H9 (cell line): Measurements from ENCODE around the gene CCDC192. TPM values are rescaled to one million over a fixed set of nuclear protein-coding genes. Genes with fewer than 3 reads are reported as not detected.

Experiments used
- DNase-seq: peaks from one replicate; pipeline ENCODE4 v3.0.0-alpha.2; 2017
- H2AFZ ChIP-seq: one replicate; pipeline ENCODE4 v1.6.1; 2013; ENCODE audit warnings: mild to moderate bottlenecking, low read length, control low read depth, moderate library complexity
- H2AK5ac ChIP-seq: 2 replicates; pipeline ENCODE4 v1.6.1; 2013; ENCODE audit warnings: low read length, control low read depth, mixed read lengths; ENCODE audit not compliant: insufficient read length
- H2BK120ac ChIP-seq: one replicate; pipeline ENCODE4 v1.6.1; 2013; ENCODE audit warnings: low read depth, mild to moderate bottlenecking, low read length, control low read depth, inconsistent platforms; ENCODE audit not compliant: poor library complexity, severe bottlenecking
- H2BK12ac ChIP-seq: 2 replicates; pipeline ENCODE4 v1.6.1; 2013; ENCODE audit warnings: low read length, control low read depth, mixed read lengths, low read depth; ENCODE audit not compliant: insufficient read length
- H2BK15ac ChIP-seq: 2 replicates; pipeline ENCODE4 v1.6.1; 2013; ENCODE audit warnings: low read depth, low read length, control low read depth
- H2BK20ac ChIP-seq: one replicate; pipeline ENCODE4 v1.6.1; 2013; ENCODE audit warnings: low read depth, mild to moderate bottlenecking, low read length, control low read depth, inconsistent platforms; ENCODE audit not compliant: poor library complexity, severe bottlenecking
- H2BK5ac ChIP-seq: 2 replicates; pipeline ENCODE4 v1.6.1; 2013; ENCODE audit warnings: low read length, control low read depth, mixed read lengths; ENCODE audit not compliant: insufficient read length
- H3K14ac ChIP-seq: 2 replicates; pipeline ENCODE4 v1.6.1; 2013; ENCODE audit warnings: low read length, control low read depth; ENCODE audit not compliant: insufficient read depth
- H3K18ac ChIP-seq: 2 replicates; pipeline ENCODE4 v1.6.1; 2013; ENCODE audit warnings: low read depth, mild to moderate bottlenecking, mixed read lengths, low read length, control low read depth; ENCODE audit not compliant: insufficient read length
- H3K23ac ChIP-seq: 2 replicates; pipeline ENCODE4 v1.6.1; 2013; ENCODE audit warnings: low read length, control low read depth, mixed read lengths, low read depth; ENCODE audit not compliant: insufficient read length
- H3K23me2 ChIP-seq: 2 replicates; pipeline ENCODE4 v1.6.1; 2013; ENCODE audit warnings: low read depth, mild to moderate bottlenecking, mixed read lengths, low read length, control low read depth; ENCODE audit not compliant: insufficient read length, poor library complexity, severe bottlenecking
- H3K27ac ChIP-seq: 2 replicates; pipeline ENCODE4 v1.5.1; 2013; ENCODE audit warnings: low read length, control low read depth, mixed read lengths, low read depth; ENCODE audit not compliant: insufficient read length
- H3K27me3 ChIP-seq: 2 replicates; pipeline ENCODE4 v1.6.1; 2013; ENCODE audit warnings: low read length, control low read depth, inconsistent platforms; ENCODE audit not compliant: insufficient read depth
- H3K4ac ChIP-seq: 2 replicates; pipeline ENCODE4 v1.6.1; 2013; ENCODE audit warnings: low read depth, mild to moderate bottlenecking, control low read depth, inconsistent platforms, low read length, moderate library complexity
- H3K4me1 ChIP-seq: 2 replicates; pipeline ENCODE4 v1.6.1; 2013; ENCODE audit warnings: low read length, control low read depth, inconsistent platforms; ENCODE audit not compliant: insufficient read depth
- H3K4me2 ChIP-seq: 2 replicates; pipeline ENCODE4 v1.6.1; 2013; ENCODE audit warnings: low read length, control low read depth, mixed read lengths; ENCODE audit not compliant: insufficient read length, insufficient read depth
- H3K56ac ChIP-seq: 2 replicates; pipeline ENCODE4 v1.6.1; 2013; ENCODE audit warnings: low read depth, mild to moderate bottlenecking, mixed read lengths, low read length, control low read depth; ENCODE audit not compliant: insufficient read length
- H3K79me1 ChIP-seq: 2 replicates; pipeline ENCODE4 v1.6.1; 2013; ENCODE audit warnings: low read depth, mild to moderate bottlenecking, moderate library complexity, low read length, control low read depth, inconsistent platforms; ENCODE audit not compliant: insufficient read depth, poor library complexity, severe bottlenecking
- H3K79me2 ChIP-seq: 2 replicates; pipeline ENCODE4 v1.6.1; 2013; ENCODE audit warnings: low read length, control low read depth, inconsistent platforms; ENCODE audit not compliant: insufficient read depth
- H3K9ac ChIP-seq: 2 replicates; pipeline ENCODE4 v1.6.1; 2013; ENCODE audit warnings: low read length, control low read depth, mixed read lengths; ENCODE audit not compliant: insufficient read length; ENCODE audit errors: extremely low read depth
- H3K9me3 ChIP-seq: one replicate; pipeline ENCODE4 v1.6.1; 2013; ENCODE audit warnings: low read depth, low read length, inconsistent platforms; ENCODE audit not compliant: control insufficient read depth
- H3T11ph ChIP-seq: one replicate; pipeline ENCODE4 v1.6.1; 2013; ENCODE audit warnings: mild to moderate bottlenecking, low read length, control low read depth, inconsistent platforms
- H4K20me1 ChIP-seq: one replicate; pipeline ENCODE4 v1.6.1; 2013; ENCODE audit not compliant: control insufficient read depth, insufficient read length, insufficient read depth
- H4K5ac ChIP-seq: 2 replicates; pipeline ENCODE4 v1.6.1; 2013; ENCODE audit warnings: low read depth, mild to moderate bottlenecking, mixed read lengths, low read length, control low read depth; ENCODE audit not compliant: insufficient read length
- H4K8ac ChIP-seq: replicated peaks from 2 replicates; pipeline ENCODE4 v1.6.1; 2013; ENCODE audit warnings: low read length, control low read depth, mixed read lengths, low read depth; ENCODE audit not compliant: insufficient read length
- H4K91ac ChIP-seq: 2 replicates; pipeline ENCODE4 v1.6.1; 2013; ENCODE audit warnings: low read depth, mild to moderate bottlenecking, moderate library complexity, mixed read lengths, low read length, control low read depth; ENCODE audit not compliant: insufficient read length
- H3K27ac Mint-ChIP-seq, 3 experiments: 2 replicates in 2 of 3; 3 replicates in 1 of 3; pipeline ENCODE4 v1.8.0; 2020 to 2021; ENCODE audit warnings: mixed read lengths in 3 of 3, mild to moderate bottlenecking in 1 of 3, moderate library complexity in 1 of 3
- H3K27me3 Mint-ChIP-seq: 2 replicates; pipeline ENCODE4 v1.8.0; 2021; ENCODE audit warnings: low read depth, mild to moderate bottlenecking, moderate library complexity, mixed read lengths
- H3K36me3 Mint-ChIP-seq, 3 experiments: 2 replicates in 2 of 3; 3 replicates in 1 of 3; pipeline ENCODE4 v1.8.0; 2020 to 2021; ENCODE audit warnings: low read depth in 3 of 3, mixed read lengths in 3 of 3; ENCODE audit not compliant: insufficient read depth in 1 of 3
- H3K4me1 Mint-ChIP-seq, 2 experiments: 2 replicates each; pipeline ENCODE4 v1.8.0; 2020; ENCODE audit warnings: mixed read lengths in 2 of 2
- H3K4me3 Mint-ChIP-seq, 2 experiments: 2 replicates in 1 of 2; 3 replicates in 1 of 2; pipeline ENCODE4 v1.8.0; 2020 to 2021; ENCODE audit warnings: mild to moderate bottlenecking in 2 of 2, mixed read lengths in 2 of 2, moderate library complexity in 1 of 2
- H3K9me3 Mint-ChIP-seq, 2 experiments: 2 replicates in 1 of 2; 3 replicates in 1 of 2; pipeline ENCODE4 v1.8.0; 2020; ENCODE audit warnings: mild to moderate bottlenecking in 2 of 2, mixed read lengths in 2 of 2, moderate library complexity in 1 of 2
- WGBS: extraction: QIAGEN DNeasy Blood & Tissue Kit; methylation state at CpG from one replicate; pipeline ENCODE4 v1.1.7; 2013; ENCODE audit warnings: missing lambda C conversion rate, low lambda C conversion rate, mixed read lengths; ENCODE audit not compliant: insufficient read length; ENCODE audit errors: extremely low coverage; 5-methylcytosine and 5-hydroxymethylcytosine counted together
- total RNA-seq: library from RNA; stranded (reverse); gene quantifications from 2 replicates; pipeline ENCODE4 v1.2.1, GENCODE V29; 2021
- TF ChIP-seq, protein P1 (sequence below): fragments of 200-600 bp; sonication (generic); conservative IDR thresholded peaks from 3 replicates; pipeline ENCODE4 v1.8.0; 2021; ENCODE audit warnings: antibody characterized with exemption, mild to moderate bottlenecking

Gene CCDC192
- total RNA-seq, 1 experiment from 2014 or later = not detected

DNA sequence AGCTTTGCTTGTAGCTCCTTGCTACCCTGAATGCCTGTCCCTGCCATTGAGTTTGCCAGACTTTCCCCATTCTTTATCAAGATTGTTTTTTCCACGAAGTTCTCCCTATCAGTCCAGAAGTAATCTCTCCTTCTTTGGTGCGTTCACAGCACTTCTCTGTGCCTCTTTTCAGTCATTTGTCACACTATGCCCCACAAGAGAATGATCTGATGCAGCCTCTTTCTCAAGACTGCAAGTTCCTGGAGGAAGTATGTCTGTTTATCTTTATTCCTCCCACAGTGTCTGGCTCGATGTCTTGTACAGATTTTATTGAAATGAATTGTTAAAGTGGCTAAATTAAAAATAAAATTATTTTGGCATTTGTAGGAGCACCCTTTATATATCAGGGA lies 99.3 kb downstream of the CCDC192 start:
- no peaks in the 10 kb centered on the region for H3K36me3 Mint-ChIP-seq
- no peaks in the 10 kb centered on the region for H4K20me1 ChIP-seq
- H3K14ac ChIP-seq = no peak overlapping the region; the same call in 1 of the 2 replicates
- no peak overlapping the region for H3K4me2 ChIP-seq
- no peak overlapping the region for H3K23ac ChIP-seq
- H3T11ph ChIP-seq = no peak overlapping the region
- H3K27ac ChIP-seq = no peak overlapping the region
- H3K27me3 Mint-ChIP-seq = no peaks in the 10 kb centered on the region
- H3K4ac ChIP-seq = no peak overlapping the region
- no peak overlapping the region for H3K18ac ChIP-seq
- no peak overlapping the region for H4K5ac ChIP-seq
- no peak overlapping the region for H3K9ac ChIP-seq
- H3K56ac ChIP-seq = no peak overlapping the region
- H3K79me1 ChIP-seq = no peaks in the 10 kb centered on the region
- TF ChIP-seq, protein P1, sequence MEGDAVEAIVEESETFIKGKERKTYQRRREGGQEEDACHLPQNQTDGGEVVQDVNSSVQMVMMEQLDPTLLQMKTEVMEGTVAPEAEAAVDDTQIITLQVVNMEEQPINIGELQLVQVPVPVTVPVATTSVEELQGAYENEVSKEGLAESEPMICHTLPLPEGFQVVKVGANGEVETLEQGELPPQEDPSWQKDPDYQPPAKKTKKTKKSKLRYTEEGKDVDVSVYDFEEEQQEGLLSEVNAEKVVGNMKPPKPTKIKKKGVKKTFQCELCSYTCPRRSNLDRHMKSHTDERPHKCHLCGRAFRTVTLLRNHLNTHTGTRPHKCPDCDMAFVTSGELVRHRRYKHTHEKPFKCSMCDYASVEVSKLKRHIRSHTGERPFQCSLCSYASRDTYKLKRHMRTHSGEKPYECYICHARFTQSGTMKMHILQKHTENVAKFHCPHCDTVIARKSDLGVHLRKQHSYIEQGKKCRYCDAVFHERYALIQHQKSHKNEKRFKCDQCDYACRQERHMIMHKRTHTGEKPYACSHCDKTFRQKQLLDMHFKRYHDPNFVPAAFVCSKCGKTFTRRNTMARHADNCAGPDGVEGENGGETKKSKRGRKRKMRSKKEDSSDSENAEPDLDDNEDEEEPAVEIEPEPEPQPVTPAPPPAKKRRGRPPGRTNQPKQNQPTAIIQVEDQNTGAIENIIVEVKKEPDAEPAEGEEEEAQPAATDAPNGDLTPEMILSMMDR = no peak
- H3K79me2 ChIP-seq = no peaks in the 10 kb centered on the region
- no CpG with 5 or more reads among the region's 3 CpGs for WGBS
- H2BK15ac ChIP-seq = no peak overlapping the region
- H3K4me3 Mint-ChIP-seq = no peak overlapping the region
- no peak for DNase-seq
- H3K9me3 Mint-ChIP-seq = no peaks in the 10 kb centered on the region
- H3K23me2 ChIP-seq = no peaks in the 10 kb centered on the region
- H2BK12ac ChIP-seq = no peak overlapping the region
- no peak overlapping the region for H2BK20ac ChIP-seq
- peaks cover 0 to 4% of the 10 kb centered on the region in 2 experiments; a peak in 2 of 4 replicates for H3K4me1 Mint-ChIP-seq
- H4K91ac ChIP-seq = no peak overlapping the region
- H3K4me1 ChIP-seq = no peaks in the 10 kb centered on the region
- H3K9me3 ChIP-seq = no peaks in the 10 kb centered on the region
- H2AK5ac ChIP-seq = no peak overlapping the region
- H4K8ac ChIP-seq = no peak overlapping the region
- H2BK5ac ChIP-seq = no peak overlapping the region
- no peak overlapping the region for H2AFZ ChIP-seq
- no peaks in the 10 kb centered on the region for H3K27me3 ChIP-seq
- no peak overlapping the region for H3K27ac Mint-ChIP-seq
- no peak overlapping the region for H2BK120ac ChIP-seq
